HFFc6 (cell line): Measurements from ENCODE around the gene UFD1. TPM values are rescaled to one million over a fixed set of nuclear protein-coding genes. Genes with fewer than 3 reads are reported as not detected.
A peak's percentile ranks its signal among the peaks of the same experiment; 100 is the strongest.
"Not testable (repeated sequence)": the region's sequence is repeated elsewhere in the genome, so short reads cannot be mapped to it uniquely, and the experiment has no call there.

Source experiments
- DNase-seq: peaks from one replicate; pipeline ENCODE4 v3.0.0-alpha.2; 2018
- H3K27ac Mint-ChIP-seq: 2 replicates; pipeline ENCODE4 v1.8.0; 2020; ENCODE audit warnings: mild to moderate bottlenecking, mixed read lengths
- H3K27me3 Mint-ChIP-seq: 2 replicates; pipeline ENCODE4 v1.8.0; 2021; ENCODE audit warnings: mild to moderate bottlenecking, moderate library complexity, mixed read lengths; ENCODE audit not compliant: insufficient read depth
- H3K36me3 Mint-ChIP-seq: 2 replicates; pipeline ENCODE4 v1.8.0; 2021; ENCODE audit warnings: low read depth, mixed read lengths
- H3K4me1 Mint-ChIP-seq: 2 replicates; pipeline ENCODE4 v1.8.0; 2020; ENCODE audit warnings: low read depth, mixed read lengths
- H3K4me3 Mint-ChIP-seq: 2 replicates; pipeline ENCODE4 v1.8.0; 2020; ENCODE audit warnings: mild to moderate bottlenecking, moderate library complexity, mixed read lengths
- H3K9me3 Mint-ChIP-seq: 2 replicates; pipeline ENCODE4 v1.8.0; 2020; ENCODE audit warnings: mild to moderate bottlenecking, mixed read lengths
- CTCF ChIP-seq: fragments of 200-600 bp; sonication (generic); IDR thresholded peaks from 2 replicates; pipeline ENCODE4 v1.5.0; 2021; ENCODE audit warnings: antibody characterized with exemption, mild to moderate bottlenecking
- total RNA-seq, 6 experiments: library from RNA; stranded (reverse); fragmentation: NEBNext Ultra II Directional; extraction: Animal tissue kit (Norgen Biotek cat#: 25700); gene quantifications; 2 replicates in 1 of 6; 3 replicates in 5 of 6; pipeline ENCODE4 v1.2.3, GENCODE V29; 2021

Gene UFD1
- total RNA-seq, 6 experiments from 2014 or later: 94.9 to 134 (median 113) TPM

GRCh38 chr22:19449422-19449767 is 29.6 kb downstream of the UFD1 start:
- no peak overlapping the region for H3K27ac Mint-ChIP-seq
- no peak for TF ChIP-seq CTCF
- H3K27me3 Mint-ChIP-seq: peaks cover 5% of the 10 kb centered on the region
- peaks cover 26% of the 10 kb centered on the region for H3K36me3 Mint-ChIP-seq
- H3K9me3 Mint-ChIP-seq: no peaks in the 10 kb centered on the region
- H3K4me1 Mint-ChIP-seq: peaks cover 22% of the 10 kb centered on the region
- no peak overlapping the region for H3K4me3 Mint-ChIP-seq
- DNase-seq: no peak

GRCh38 chr22:19448739-19449421 is 30.1 kb downstream of the UFD1 start:
- no peak overlapping the region for H3K27ac Mint-ChIP-seq
- peak overlapping the region; percentile 89; the same call in 1 of the 2 replicates for H3K4me3 Mint-ChIP-seq
- TF ChIP-seq CTCF: no peak
- peaks cover 21% of the 10 kb centered on the region for H3K36me3 Mint-ChIP-seq
- DNase-seq: no peak
- peaks cover 5% of the 10 kb centered on the region for H3K27me3 Mint-ChIP-seq
- peaks cover 22% of the 10 kb centered on the region for H3K4me1 Mint-ChIP-seq
- H3K9me3 Mint-ChIP-seq: no peaks in the 10 kb centered on the region

GRCh38 chr22:19448076-19448607 is 30.9 kb downstream of the UFD1 start:
- TF ChIP-seq CTCF: no peak
- H3K4me1 Mint-ChIP-seq: peaks cover 22% of the 10 kb centered on the region
- peaks cover 5% of the 10 kb centered on the region for H3K27me3 Mint-ChIP-seq
- peaks cover 19% of the 10 kb centered on the region for H3K36me3 Mint-ChIP-seq
- peak; percentile 43 for DNase-seq
- no peaks in the 10 kb centered on the region for H3K9me3 Mint-ChIP-seq
- peak overlapping the region; percentile 89 for H3K4me3 Mint-ChIP-seq
- peak overlapping the region; percentile 82 for H3K27ac Mint-ChIP-seq

- H3K4me3 Mint-ChIP-seq: peak within 1 kb of the TSS; percentile 89
- H3K27me3 Mint-ChIP-seq: peaks cover 5% of the 10 kb centered on the region
- no peaks in the 10 kb centered on the region for H3K9me3 Mint-ChIP-seq
- H3K4me1 Mint-ChIP-seq: peaks cover 22% of the 10 kb centered on the region
- peaks cover 14% of the 10 kb centered on the region for H3K36me3 Mint-ChIP-seq
- no peak for TF ChIP-seq CTCF
- DNase-seq: peak; percentile 87
- peak within 1 kb of the TSS; percentile 82 for H3K27ac Mint-ChIP-seq
These were observed 31.5 kb downstream of the UFD1 start, which contains the start of gene C22orf39 for GRCh38 chr22:19447330-19448075. C22orf39 (minus strand) TSS chr22:19447711; CDS start chr22:19447688, 23 bp downstream.

- peaks cover 5% of the 10 kb centered on the region for H3K27me3 Mint-ChIP-seq
- TF ChIP-seq CTCF: no peak
- H3K4me3 Mint-ChIP-seq: peak overlapping the region; percentile 89
- peak overlapping the region; percentile 50 for H3K27ac Mint-ChIP-seq
- H3K9me3 Mint-ChIP-seq: no peaks in the 10 kb centered on the region
- no peak for DNase-seq
- peaks cover 22% of the 10 kb centered on the region for H3K4me1 Mint-ChIP-seq
- H3K36me3 Mint-ChIP-seq: peaks cover 12% of the 10 kb centered on the region; the same call in 1 of the 2 replicates
These were observed 32.2 kb downstream of the UFD1 start for GRCh38 chr22:19446603-19447329.

- peaks cover 22% of the 10 kb centered on the region for H3K4me1 Mint-ChIP-seq
- H3K27me3 Mint-ChIP-seq: not testable (repeated sequence)
These were observed 33.6 kb downstream of the UFD1 start for GRCh38 chr22:19445279-19445982.

More at GRCh38 chr22:19445279-19445982, 33.6 kb downstream of the UFD1 start:
- H3K4me3 Mint-ChIP-seq, H3K27ac Mint-ChIP-seq, DNase-seq, H3K36me3 Mint-ChIP-seq, H3K9me3 Mint-ChIP-seq: not testable (repeated sequence)
